Measurements from ENCODE around the gene FAM180A.
"Not testable (repeated sequence)": the region's sequence is repeated elsewhere in the genome, so short reads cannot be mapped to it uniquely, and the experiment has no call there.

FAM180A gene

DNA sequence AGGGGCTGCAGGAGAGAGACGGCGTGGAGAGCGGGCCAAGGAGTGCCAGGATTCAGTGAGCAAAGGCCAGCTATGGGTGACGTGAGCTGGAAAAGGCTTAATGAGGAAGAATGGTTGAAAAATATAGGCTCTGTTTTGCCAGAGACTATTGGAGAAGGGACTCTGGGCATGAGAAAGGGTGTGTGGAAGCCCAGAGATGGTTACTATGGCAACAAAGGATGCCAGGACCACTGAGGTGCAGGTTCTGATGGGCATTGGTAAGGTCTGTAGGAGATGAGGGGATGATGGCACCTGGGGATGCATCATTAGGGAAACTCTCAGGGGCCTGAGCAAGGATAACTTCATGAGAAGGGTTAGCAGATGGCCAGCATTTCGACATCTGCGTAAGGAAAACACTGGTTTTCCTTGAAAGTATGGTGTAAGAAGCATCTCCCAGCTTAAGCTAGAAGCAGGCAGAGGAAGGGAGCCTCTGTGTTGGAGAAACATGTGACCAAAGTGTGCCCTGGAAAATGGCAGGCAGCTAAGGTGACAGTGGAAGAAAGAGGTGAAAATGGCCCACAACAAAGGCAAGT lies 21.6 kb upstream of the FAM180A start:
- no peak for DNase-seq

GRCh38 chr7:135769005-135769802 lies 20.6 kb upstream of the FAM180A start:
- DNase-seq: no peak

DNA sequence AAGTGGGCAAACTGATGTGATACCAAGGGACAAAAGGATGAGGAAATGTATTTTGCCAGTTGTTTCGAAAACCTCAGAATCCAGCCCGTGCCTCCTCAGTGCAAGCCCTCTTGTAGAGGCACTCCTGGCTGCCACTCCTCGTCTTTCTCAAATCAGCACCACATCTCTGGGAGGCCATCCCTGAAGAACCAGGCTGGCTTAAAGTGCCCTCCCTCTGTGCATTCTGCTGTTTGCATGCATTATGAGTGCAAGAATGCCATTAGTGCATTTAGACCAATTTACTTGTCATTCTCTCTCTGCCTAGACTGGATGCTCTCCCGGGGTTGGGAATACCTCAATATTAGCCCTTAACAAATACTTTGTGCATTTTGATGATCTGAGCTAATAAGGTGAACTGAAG lies 19.9 kb upstream of the FAM180A start:
- no peak for DNase-seq

DNA sequence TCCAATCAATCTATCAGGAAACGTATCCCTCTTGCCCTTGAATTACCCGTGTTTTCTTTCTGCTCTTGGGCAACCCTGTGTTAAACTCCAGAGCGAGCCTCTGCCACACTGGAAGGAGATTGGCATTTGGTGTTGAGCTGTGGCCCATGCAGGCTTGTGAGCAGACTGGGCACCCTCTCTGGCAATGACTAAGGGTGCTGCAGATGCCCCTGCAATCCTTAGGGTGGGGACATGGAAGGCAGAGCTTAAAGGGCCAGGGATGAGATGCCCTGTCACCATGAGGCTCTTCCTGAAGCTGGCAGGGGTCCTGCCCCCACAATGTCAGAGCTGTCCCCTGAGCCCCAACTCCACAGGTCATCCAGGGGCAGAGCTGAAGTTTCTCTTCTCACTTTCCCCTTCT lies 19.5 kb upstream of the FAM180A start:
- DNase-seq: no peak

DNA sequence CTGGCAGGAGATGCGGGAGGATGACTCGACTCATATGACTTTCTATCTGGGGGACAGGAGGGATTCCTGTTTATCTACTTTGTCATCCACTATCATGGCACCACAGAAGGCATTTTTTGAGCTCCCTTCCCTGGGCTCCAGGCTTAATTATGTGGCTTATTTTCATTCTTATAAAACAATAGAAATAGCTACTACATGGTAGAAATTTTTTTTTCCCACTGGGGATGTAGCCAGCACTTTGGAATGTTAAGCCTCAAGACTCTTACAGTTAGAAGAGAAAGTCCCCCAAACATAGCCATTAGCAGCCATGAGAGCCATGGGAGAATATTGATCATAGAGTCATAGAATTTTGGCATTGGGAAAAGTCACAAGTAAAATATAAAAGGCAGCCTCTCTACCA lies 14.6 kb upstream of the FAM180A start:
- DNase-seq: no peak

- no peak for DNase-seq
Measured at GRCh38 chr7:135761751-135762488, 13.3 kb upstream of the FAM180A start.

- DNase-seq: no peak
Measured at GRCh38 chr7:135759532-135759931, 10.9 kb upstream of the FAM180A start.

- no peak for DNase-seq
Measured at GRCh38 chr7:135758531-135758932, 9.9 kb upstream of the FAM180A start.

GRCh38 chr7:135757719-135758411 lies 9.3 kb upstream of the FAM180A start:
- DNase-seq: no peak

- no peak for DNase-seq
Measured at GRCh38 chr7:135756191-135756590, 7.6 kb upstream of the FAM180A start.

DNA sequence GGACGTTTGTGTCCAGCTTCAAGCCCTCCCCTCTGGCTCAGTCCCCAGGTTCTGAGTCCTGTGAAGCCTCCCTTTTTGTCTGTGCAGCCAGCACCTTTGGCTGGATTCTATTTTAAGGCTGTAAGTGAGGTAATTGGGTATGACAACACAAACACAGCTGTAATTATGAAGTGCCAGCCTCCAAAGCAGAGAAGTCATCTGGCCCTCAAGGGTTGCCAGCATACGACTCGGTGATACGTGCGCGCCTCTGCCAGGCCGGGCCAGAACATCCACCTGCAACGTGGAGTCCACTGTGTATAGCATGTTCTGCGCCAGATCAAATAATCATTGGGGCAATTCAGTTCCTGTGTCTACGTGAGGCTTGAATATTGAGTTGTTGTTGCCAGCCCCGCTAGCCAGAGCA lies 6.7 kb upstream of the FAM180A start:
- no peak for DNase-seq

DNA sequence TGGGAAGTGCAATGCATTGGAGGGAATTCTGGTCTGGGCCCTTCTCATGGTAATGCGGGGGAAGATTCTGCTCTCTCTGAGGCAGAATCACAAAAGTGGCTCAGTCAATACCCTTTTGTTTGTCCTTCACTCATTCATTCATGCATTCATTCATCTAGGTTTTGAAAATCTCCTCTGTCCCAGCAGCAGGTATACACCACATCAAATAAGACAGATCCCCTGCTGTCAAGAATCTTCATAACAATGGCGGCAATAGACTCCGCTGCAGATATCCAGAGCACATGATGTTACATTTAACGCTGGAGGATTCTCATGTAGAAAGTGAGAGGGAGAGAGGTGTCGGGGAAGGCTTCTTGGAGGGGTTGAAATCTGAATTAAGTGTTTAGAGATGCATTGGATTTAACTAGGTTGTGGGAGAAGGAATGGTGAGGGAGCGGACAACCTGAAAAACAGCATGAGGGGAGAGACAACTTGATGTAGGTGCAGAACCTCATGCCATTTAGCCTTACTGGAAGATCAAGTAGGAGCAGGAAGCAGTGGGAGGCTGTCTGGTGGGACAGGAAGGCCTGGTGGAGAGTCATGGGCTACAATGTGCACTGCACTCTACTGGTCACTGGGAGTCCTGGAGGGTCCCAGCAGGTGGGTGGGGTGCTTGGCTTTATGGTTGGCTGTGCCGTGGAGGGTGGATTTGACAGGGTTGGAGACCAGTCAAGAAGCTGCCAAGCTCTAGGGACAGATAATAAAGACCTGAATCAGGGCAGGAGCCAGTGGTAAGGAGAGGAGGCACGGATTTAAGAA lies 5.2 kb upstream of the FAM180A start:
- no peak for DNase-seq

DNA sequence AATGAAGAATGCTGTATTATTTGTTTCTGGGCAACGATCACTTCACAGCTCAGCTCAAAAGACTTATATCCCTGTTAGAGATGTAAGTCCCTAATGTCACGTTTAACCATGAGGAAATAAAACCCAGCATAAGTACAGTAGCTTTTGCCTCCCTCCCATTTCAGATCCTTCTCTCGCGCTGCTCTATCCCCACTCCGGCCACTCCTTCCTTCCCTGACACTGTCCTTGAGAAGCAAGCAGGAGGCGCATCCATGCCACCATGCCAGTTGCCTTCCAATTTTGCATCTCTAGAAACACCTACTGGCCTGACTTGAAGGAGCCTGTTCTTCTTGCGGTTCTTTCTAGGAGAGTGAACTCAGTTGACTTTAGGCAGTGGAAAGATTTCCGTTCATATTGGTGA lies 1.2 kb downstream of the FAM180A start:
- DNase-seq: no peak

- no peak for DNase-seq
Measured at GRCh38 chr7:135745703-135746312, 2.8 kb downstream of the FAM180A start.

DNA sequence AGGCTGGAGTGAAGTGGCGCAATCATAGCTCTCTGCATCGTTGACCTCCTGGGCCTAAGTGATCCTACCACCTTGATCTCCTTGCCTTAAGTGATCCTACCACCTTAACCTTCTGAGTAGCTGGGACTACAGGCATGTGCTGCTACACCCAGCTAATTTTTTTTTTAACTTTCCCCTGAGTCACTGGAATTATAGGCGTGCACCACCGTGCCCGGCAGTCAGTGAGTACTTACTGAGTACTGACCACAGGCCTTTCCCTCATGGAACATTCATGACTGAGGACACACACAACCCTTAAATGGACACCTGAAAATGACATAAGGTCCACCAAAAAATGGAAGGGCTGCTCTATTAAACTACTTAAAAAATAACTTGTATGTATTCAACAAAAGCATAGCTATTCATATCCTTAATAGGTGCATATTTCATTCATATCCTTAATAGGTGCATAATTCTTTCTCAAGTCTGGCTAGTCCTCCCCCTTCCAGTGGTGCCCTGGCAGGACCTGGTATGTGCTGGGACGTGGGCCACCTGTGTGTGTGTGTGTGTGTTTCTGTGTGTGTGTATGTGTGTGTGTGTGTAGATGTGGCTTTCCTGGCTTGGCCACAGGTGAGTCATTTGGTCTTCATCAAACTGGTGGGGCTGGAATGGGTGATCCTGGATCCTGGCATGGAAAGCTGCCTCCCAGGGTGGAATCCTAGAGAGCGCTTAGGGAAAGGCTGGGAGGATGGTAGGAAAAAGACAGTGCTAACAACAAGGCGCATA lies 3.5 kb downstream of the FAM180A start:
- DNase-seq: no peak

DNA sequence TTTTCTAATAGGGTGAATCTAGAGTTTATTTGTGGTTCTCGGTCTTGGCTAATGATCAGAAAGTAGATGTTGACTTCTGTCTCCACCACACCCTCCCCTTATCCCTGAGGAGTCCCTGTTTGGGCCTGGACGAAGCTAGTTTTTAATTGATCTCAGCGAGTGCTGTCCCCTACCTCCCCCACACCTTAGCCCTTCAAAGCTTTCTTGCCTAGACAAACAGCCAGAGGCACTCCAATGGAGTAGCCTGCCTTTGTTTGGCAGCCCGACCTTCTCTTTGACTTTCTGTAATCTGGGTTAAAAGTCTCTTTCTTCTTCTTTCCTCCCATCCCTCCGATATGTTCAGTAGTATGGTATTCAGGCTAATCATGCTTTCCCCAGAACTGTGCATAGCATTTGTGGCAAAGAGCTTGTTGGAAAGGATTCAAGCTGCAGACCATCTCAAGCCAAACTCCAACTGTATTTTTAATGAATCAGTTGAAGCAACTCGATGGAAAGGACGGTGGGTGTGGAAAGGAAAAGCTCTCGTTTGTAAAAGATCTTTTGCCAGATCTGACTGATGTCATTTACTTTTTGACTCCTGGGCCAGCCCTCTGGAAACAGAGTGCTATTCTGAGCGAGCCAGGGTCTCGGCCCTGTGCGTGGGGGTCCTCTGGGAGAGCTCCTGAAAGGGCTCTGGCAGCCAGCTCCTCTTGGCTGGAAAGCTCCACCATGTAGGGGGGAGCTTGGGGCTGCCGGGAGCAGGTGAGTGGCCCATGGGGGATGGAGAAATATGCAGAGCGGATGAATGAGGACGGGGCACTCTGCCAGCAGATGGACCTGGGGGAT lies 4.5 kb downstream of the FAM180A start:
- no peak for DNase-seq

DNA sequence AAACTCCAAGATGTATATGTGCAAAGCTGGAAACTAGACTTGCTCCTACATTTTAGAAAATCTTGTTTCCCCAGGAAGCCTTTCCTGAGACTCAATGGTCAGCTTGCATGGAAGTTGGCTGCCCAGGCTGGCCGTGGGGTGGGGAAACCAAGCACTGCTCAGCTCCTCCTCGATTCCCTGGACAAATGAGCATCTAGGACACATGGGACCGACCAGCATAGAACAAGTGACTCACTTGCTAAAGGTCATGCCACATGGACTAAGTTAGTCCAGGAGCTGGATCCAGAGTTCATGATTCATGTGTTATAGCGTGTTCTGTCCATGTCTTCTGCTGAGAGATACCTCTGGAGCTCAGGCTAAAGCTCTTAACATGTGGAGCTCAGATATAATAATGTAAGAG lies 6.2 kb downstream of the FAM180A start:
- no peak for DNase-seq

- no peak for DNase-seq
Measured at GRCh38 chr7:135741905-135742304, 6.7 kb downstream of the FAM180A start.

DNA sequence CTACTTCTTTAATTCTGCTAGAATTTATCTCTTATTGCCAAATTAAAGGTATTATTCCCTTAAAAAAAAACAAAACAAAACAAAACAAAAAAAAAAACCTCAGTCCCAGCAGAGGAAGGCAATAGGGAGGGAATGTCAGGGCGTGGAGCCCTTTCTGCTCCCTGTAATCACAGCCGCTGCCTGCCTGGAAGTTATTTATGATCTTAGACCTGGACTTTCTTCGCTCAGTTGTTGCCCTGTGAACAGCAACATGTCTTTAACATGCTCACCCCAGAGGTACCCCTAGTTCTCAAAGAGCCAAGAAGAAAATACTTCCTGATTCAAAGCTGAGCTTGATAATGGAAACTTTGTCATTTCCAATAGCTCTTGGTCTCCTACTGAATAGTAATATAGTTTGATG lies 7.7 kb downstream of the FAM180A start:
- no peak for DNase-seq

- DNase-seq: not testable (repeated sequence)
Measured at GRCh38 chr7:135737306-135737647, 11.3 kb downstream of the FAM180A start.

Measured in activated CD4-positive, CD25-positive, alpha-beta regulatory T cell (primary cell).